K562 (cell line): ENCODE measurements around the gene RNF145. TPM values are rescaled to one million over a fixed set of nuclear protein-coding genes. Genes with fewer than 3 reads are reported as not detected.

Source experiments
- ATAC-seq: fragments of 200-7000 bp; cut with Tn5 transposase; 3 replicates; pipeline ENCODE4 v1.9.1; 2020; ENCODE audit warnings: moderate library complexity
- BruUV-seq: library from RNA; stranded (reverse); fragments of 400-500 nt; replicated peaks from 2 replicates; lab custom pipeline; 2021; lab: Mats Ljungman, UMichigan
- CTCF ChIA-PET: fragments of 300-600 bp; formaldehyde crosslinking; extraction: SDS; loops from one replicate; lab custom pipeline; 2021; ENCODE audit warnings: low intra/inter-chr PET ratio; lab: Yijun Ruan, JAX
- POLR2A ChIA-PET: fragments of 300-600, 350-650 bp; sonication (Branson Sonifier 250); formaldehyde crosslinking; extraction: SDS; loops from one replicate; lab custom pipeline; 2021; ENCODE audit warnings: antibody characterized with exemption, inconsistent platforms; lab: Yijun Ruan, JAX
- DNase-seq, 4 experiments: peaks; one replicate each; pipeline versions ENCODE4 v3.0.0 to v3.0.0-alpha.2; 2011 to 2018; ENCODE audit warnings: low spot score in 3 of 4, mixed read lengths in 3 of 4; ENCODE audit errors: extremely low read depth in 1 of 4
- FAIRE-seq: peaks from 2 replicates; lab custom pipeline; 2011; peaks lifted over from hg19 to GRCh38; lab: Jason Lieb, UNC
- H2AFZ ChIP-seq: 2 replicates; pipeline ENCODE4 v1.6.0; 2011; ENCODE audit warnings: low read depth, low read length, control low read depth, inconsistent platforms
- H3K27ac ChIP-seq: fragments of 200-600 bp; 3 replicates; pipeline ENCODE4 v1.8.0; 2011; ENCODE audit warnings: low read depth, mild to moderate bottlenecking, control low read depth, inconsistent platforms, low read length, moderate library complexity, mixed read lengths; ENCODE audit errors: extremely low read depth
- H3K27me3 ChIP-seq, 2 experiments: fragments of 300-600 bp in 1 of 2; 2 replicates in 1 of 2; 3 replicates in 1 of 2; pipeline versions ENCODE4 v1.6.0 to v1.8.0; 2011; ENCODE audit warnings: inconsistent platforms in 2 of 2, low read length in 2 of 2, mild to moderate bottlenecking in 1 of 2, mixed read lengths in 1 of 2, moderate library complexity in 1 of 2; ENCODE audit not compliant: control insufficient read depth in 2 of 2, insufficient read depth in 2 of 2
- H3K36me3 ChIP-seq: fragments of 300-600 bp; 3 replicates; pipeline ENCODE4 v1.8.0; 2011; ENCODE audit warnings: mild to moderate bottlenecking, low read length, inconsistent platforms; ENCODE audit not compliant: control insufficient read depth, insufficient read depth
- H3K4me1 ChIP-seq, 2 experiments: fragments of 200-600 bp in 1 of 2; replicated peaks in 1 of 2; 2 replicates in 1 of 2; 3 replicates in 1 of 2; pipeline versions ENCODE4 v1.5.1 to v1.8.0; 2011; ENCODE audit warnings: inconsistent platforms in 2 of 2, low read length in 2 of 2, mild to moderate bottlenecking in 1 of 2, mixed read lengths in 1 of 2, moderate library complexity in 1 of 2; ENCODE audit not compliant: control insufficient read depth in 2 of 2, insufficient read depth in 2 of 2
- H3K4me2 ChIP-seq: 2 replicates; pipeline ENCODE4 v1.6.1; 2011; ENCODE audit warnings: low read length, control low read depth, inconsistent platforms, mixed read lengths; ENCODE audit not compliant: insufficient read depth
- H3K4me3 ChIP-seq: fragments of 200-600 bp; sonication (generic), shearing (Covaris generic); 2 replicates; pipeline ENCODE4 v1.5.1; 2016; ENCODE audit warnings: control low read depth, inconsistent platforms
- H3K79me2 ChIP-seq: fragments of 200-600 bp; 3 replicates; pipeline ENCODE4 v1.8.0; 2011; ENCODE audit warnings: low read length, inconsistent platforms; ENCODE audit not compliant: control insufficient read depth, insufficient read depth
- H3K9ac ChIP-seq, 2 experiments: 2 replicates each; pipeline versions ENCODE4 v1.6.0 to v1.6.1; 2011; ENCODE audit warnings: low read depth in 2 of 2, low read length in 2 of 2, control low read depth in 1 of 2, inconsistent platforms in 1 of 2, mild to moderate bottlenecking in 1 of 2, mixed read lengths in 1 of 2; ENCODE audit not compliant: insufficient read depth in 1 of 2
- H3K9me1 ChIP-seq: one replicate; pipeline ENCODE4 v1.6.0; 2011; ENCODE audit warnings: inconsistent platforms, mild to moderate bottlenecking, low read length, moderate library complexity; ENCODE audit not compliant: control insufficient read depth, insufficient read depth
- H3K9me3 ChIP-seq: replicated peaks from 2 replicates; pipeline ENCODE4 v1.5.1; 2011; ENCODE audit warnings: low read depth, low read length, inconsistent platforms; ENCODE audit not compliant: control insufficient read depth, insufficient read depth
- H4K20me1 ChIP-seq: replicated peaks from 2 replicates; pipeline ENCODE4 v1.6.1; 2011; ENCODE audit warnings: low read length, inconsistent platforms, mixed read lengths; ENCODE audit not compliant: control insufficient read depth, insufficient read depth
- BRCA1 ChIP-seq, 2 experiments: fragments of 450-650 bp in 1 of 2; sonication (generic) in 1 of 2; formaldehyde crosslinking in 1 of 2; IDR thresholded peaks; 2 replicates each; pipeline versions ENCODE4 v1.5.0 to v1.6.1; 2017 to 2020; ENCODE audit warnings: mild to moderate bottlenecking in 1 of 2, missing genetic modification reagents in 1 of 2
- IRF2 ChIP-seq: sonication (generic); formaldehyde crosslinking; IDR thresholded peaks from 2 replicates; pipeline ENCODE4 v1.8.1; 2022; ENCODE audit warnings: mild to moderate bottlenecking, missing genetic modification reagents
- L3MBTL2 ChIP-seq: fragments of 450-650 bp; IDR thresholded peaks from 2 replicates; pipeline ENCODE4 v1.6.1; 2016; ENCODE audit warnings: mild to moderate bottlenecking, moderate library complexity
- SMARCE1 ChIP-seq: fragments of 450-650 bp; IDR thresholded peaks from 2 replicates; pipeline ENCODE4 v1.7.1; 2016; ENCODE audit warnings: mild to moderate bottlenecking
- TAF1 ChIP-seq: IDR thresholded peaks from 2 replicates; pipeline ENCODE4 v1.6.1; 2011; ENCODE audit warnings: mild to moderate bottlenecking, low read length, moderate library complexity; ENCODE audit not compliant: insufficient read depth, control insufficient read depth, severe bottlenecking; ENCODE audit errors: extremely low read depth
- WGBS: fragments of 100-300 bp; shearing (Covaris generic); methylation state at CpG from one replicate; pipeline ENCODE4 v1.1.6; 2016; ENCODE audit warnings: low coverage, mixed read lengths; ENCODE audit not compliant: insufficient coverage; ENCODE audit errors: missing lambda C conversion rate; 5-methylcytosine and 5-hydroxymethylcytosine counted together
- in situ Hi-C: fragments of 300-500 bp; cut with MboI; formaldehyde crosslinking; loops from 4 replicates; pipeline ENCODE4 v1.15.0; 2018; ENCODE audit warnings: inconsistent platforms, mixed read lengths
- intact Hi-C: fragments of 100-400 bp; cut with micrococcal nuclease; formaldehyde crosslinking; loops from 2 replicates; pipeline ENCODE4 v1.14.2; 2022
- polyA plus RNA-seq, 8 experiments: library from polyadenylated mRNA; depleted of rRNA in 4 of 8; stranded (reverse) in 5 of 8; unstranded in 3 of 8; fragments of >200 nt; fragmentation: Nextera tagmentation in 2 of 8; fragmentation: Illumina TruSeq in 1 of 8; extraction: Ambion mirVana in 2 of 8; extraction: Trizol in 1 of 8; gene quantifications; 2 replicates each; pipeline versions ENCODE4 v1.2.1 to v1.2.3, GENCODE V29; 2011 to 2014; ENCODE audit warnings: inconsistent platforms in 1 of 8, missing spikeins in 1 of 8
- total RNA-seq, 7 experiments: library from RNA; depleted of rRNA in 6 of 7; stranded (reverse); fragments of >200 nt in 6 of 7; fragmentation: Illumina TruSeq in 2 of 7; extraction: Trizol in 2 of 7; gene quantifications; 2 replicates each; pipeline versions ENCODE4 v1.2.1 to v1.2.3, GENCODE V29; 2011 to 2021; ENCODE audit warnings: low replicate concordance in 1 of 7
- TF ChIP-seq, protein P1 (sequence below): fragments of 450-650 bp; IDR thresholded peaks from 2 replicates; pipeline ENCODE4 v1.6.1; 2014; ENCODE audit warnings: low read depth, mild to moderate bottlenecking, moderate library complexity, borderline replicate concordance
- TF ChIP-seq, protein P2 (sequence below): fragments of 450-650 bp; formaldehyde crosslinking; IDR thresholded peaks from 2 replicates; pipeline ENCODE4 v1.4.0; 2020; ENCODE audit warnings: mild to moderate bottlenecking, moderate library complexity
- TF ChIP-seq, protein P3 (sequence below): sonication (generic); formaldehyde crosslinking; IDR thresholded peaks from 2 replicates; pipeline ENCODE4 v1.8.0; 2022; ENCODE audit warnings: mild to moderate bottlenecking, low read depth, missing genetic modification reagents

The RNF145 gene
- total and polyA plus RNA-seq, 9 of the 15 experiments (the other 6 are each of a cell fraction or from before 2014, with no cell fraction given), result 13.6 to 40.7 (median 25.4) TPM

DNA sequence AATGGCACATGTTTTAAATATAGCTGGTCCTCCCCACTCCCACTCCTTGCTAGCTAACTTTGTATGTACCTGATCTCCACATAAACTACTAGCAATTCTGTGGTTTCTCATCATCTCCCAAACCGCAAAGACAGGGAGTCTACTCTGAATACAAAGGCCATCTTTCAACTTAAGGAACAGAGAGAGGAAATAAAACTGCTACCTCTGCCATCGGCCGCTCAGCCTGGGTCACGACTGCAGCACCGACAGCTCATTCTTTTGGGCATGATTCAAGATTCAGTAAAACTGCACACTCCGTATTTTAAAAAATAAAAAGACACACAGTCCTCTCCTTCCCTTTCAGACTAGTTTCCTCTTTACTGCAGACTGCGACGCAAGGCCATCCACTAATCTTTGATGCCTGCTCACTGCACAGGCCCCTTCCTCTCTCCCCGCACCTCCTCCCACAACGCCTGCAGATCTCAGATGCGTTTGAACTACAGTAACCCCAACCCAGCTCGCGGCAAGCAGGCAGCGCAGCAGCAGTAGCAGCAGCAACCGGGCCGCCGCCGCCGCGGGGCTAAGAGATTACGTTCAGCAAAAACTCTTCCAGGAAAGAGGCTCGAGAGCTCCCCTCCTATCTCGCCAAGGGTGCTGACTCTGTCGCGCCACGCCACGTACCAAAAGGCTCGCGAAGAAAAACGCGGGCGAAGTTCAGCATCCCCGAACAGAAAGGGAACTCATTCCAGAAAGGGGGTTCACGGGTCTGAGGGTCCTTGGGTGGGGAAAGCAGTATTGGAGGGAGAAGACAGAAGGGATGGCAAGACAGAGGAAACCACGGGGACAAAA, 1.5 kb downstream of the RNF145 start:
- Histone ChIP-seq H3K27ac (peak overlapping the region; percentile 96), H3K4me2 (peak overlapping the region; percentile 89), H3K4me3 (peak overlapping the region; percentile 62), H3K4me1 (peaks cover 14 to 48% of the 10 kb centered on the region in 2 experiments), H3K36me3 (peaks cover 5% of the 10 kb centered on the region; the same call in 2 of the 3 replicates), H3K9me3 (no peaks in the 10 kb centered on the region), H2AFZ (peak overlapping the region; percentile 7; the same call in 1 of the 2 replicates), H3K9me1 (no peaks in the 10 kb centered on the region), H4K20me1 (0 out of 2 replicates have a peak, but pooled peaks cover 5% of the 10 kb centered on the region), H3K79me2 (peaks cover 78% of the 10 kb centered on the region), H3K9ac (peak overlapping the region; percentile 80 to 94), H3K27me3 (no peaks in the 10 kb centered on the region)
- TSS peak; percentile 52 for BruUV-seq
- ATAC-seq (peak; percentile 81), DNase-seq (peak; percentile 48 to 95 (median 70)), FAIRE-seq (peak; percentile 86)
- POLR2A ChIA-PET, result interaction anchor here (0.6 to 2.1 kb wide), 16 partner anchors 9 to 217 kb away, joined by 3 to 20 read pairs (median 4); partner anchors contain the start of gene UBLCP1
- in situ Hi-C loops (no loop called here), intact Hi-C loops (loop anchor here (2.0 to 5.0 kb wide), 3 partner anchors 29 to 55 kb away; partner anchors contain the start of gene UBLCP1)
- under 1% methylated on average over 33 of the region's 35 CpGs for WGBS
- CTCF ChIA-PET, result interaction anchor here (0.6 kb wide), 1 partner anchor 16 kb away, joined by 3 read pairs; no protein-coding TSS in a partner anchor
- TF ChIP-seq, protein P1, sequence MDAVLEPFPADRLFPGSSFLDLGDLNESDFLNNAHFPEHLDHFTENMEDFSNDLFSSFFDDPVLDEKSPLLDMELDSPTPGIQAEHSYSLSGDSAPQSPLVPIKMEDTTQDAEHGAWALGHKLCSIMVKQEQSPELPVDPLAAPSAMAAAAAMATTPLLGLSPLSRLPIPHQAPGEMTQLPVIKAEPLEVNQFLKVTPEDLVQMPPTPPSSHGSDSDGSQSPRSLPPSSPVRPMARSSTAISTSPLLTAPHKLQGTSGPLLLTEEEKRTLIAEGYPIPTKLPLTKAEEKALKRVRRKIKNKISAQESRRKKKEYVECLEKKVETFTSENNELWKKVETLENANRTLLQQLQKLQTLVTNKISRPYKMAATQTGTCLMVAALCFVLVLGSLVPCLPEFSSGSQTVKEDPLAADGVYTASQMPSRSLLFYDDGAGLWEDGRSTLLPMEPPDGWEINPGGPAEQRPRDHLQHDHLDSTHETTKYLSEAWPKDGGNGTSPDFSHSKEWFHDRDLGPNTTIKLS, result peak; percentile 79; the same call in 1 of the 2 replicates
- TF ChIP-seq L3MBTL2 (0 out of 2 replicates have a peak, but pooled peaks have one; percentile 26), TAF1 (peak; percentile 82), IRF2 (no peak), BRCA1 (IDR thresholded peaks at IDR 0.05) (no peak), BRCA1 (CRISPR knock-in tag; IDR thresholded peaks at IDR 0.05) (no peak), SMARCE1 (peak; percentile 80)
- TF ChIP-seq, protein P2, sequence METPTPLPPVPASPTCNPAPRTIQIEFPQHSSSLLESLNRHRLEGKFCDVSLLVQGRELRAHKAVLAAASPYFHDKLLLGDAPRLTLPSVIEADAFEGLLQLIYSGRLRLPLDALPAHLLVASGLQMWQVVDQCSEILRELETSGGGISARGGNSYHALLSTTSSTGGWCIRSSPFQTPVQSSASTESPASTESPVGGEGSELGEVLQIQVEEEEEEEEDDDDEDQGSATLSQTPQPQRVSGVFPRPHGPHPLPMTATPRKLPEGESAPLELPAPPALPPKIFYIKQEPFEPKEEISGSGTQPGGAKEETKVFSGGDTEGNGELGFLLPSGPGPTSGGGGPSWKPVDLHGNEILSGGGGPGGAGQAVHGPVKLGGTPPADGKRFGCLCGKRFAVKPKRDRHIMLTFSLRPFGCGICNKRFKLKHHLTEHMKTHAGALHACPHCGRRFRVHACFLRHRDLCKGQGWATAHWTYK (CRISPR knock-in tag), result no peak
- TF ChIP-seq, protein P3, sequence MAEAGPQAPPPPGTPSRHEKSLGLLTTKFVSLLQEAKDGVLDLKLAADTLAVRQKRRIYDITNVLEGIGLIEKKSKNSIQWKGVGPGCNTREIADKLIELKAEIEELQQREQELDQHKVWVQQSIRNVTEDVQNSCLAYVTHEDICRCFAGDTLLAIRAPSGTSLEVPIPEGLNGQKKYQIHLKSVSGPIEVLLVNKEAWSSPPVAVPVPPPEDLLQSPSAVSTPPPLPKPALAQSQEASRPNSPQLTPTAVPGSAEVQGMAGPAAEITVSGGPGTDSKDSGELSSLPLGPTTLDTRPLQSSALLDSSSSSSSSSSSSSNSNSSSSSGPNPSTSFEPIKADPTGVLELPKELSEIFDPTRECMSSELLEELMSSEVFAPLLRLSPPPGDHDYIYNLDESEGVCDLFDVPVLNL (CRISPR knock-in tag), result no peak
